Measurements from ENCODE around the gene MEF2A.

DNA sequence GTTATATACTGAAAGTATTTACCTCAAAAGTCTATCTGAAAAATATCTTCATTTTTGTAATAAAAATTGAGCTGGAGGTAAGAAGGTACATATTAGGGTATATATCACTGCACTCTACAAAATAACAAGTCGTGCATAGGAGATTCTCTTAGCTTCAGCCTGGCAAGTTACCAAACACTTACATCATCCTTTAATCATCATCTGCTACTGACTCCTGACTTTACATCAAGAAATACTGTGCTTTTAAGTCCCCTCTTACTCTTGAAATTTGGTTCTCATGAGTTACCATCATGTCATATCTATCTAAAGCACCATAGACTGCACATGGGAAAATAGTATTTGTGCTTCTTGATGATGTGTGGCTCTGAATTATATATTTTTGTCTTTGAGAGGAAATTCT is 116.7 kb downstream of the MEF2A start:
- TF ChIP-seq POLR2A (IDR thresholded peaks at IDR 0.05; ENCODE audit: low read depth, low read length): no peak
- no peak for TF ChIP-seq TAF1 (IDR thresholded peaks at IDR 0.05; ENCODE audit: borderline replicate concordance, low read depth, low read length)
- TF ChIP-seq POLR2AphosphoS5 (IDR thresholded peaks at IDR 0.05; ENCODE audit: low read depth, low read length): no peak
